Mesenchymal stem cell (in vitro differentiated cells and primary cell): ENCODE data around the gene LHX1.

Experiments used
- DNase-seq: peaks from one replicate; pipeline ENCODE4 v3.0.0-alpha.2; 2013
- H2AFZ ChIP-seq: one replicate; pipeline ENCODE4 v1.6.1; 2013; ENCODE audit warnings: low read depth, mild to moderate bottlenecking, control low read depth, inconsistent platforms, low read length, moderate library complexity
- H2AK5ac ChIP-seq: 2 replicates; pipeline ENCODE4 v1.6.1; 2013; ENCODE audit warnings: low read length, moderate library complexity, mild to moderate bottlenecking, inconsistent platforms; ENCODE audit not compliant: severe bottlenecking
- H2BK120ac ChIP-seq: one replicate; pipeline ENCODE4 v1.6.1; 2013; ENCODE audit warnings: low read depth, mild to moderate bottlenecking, inconsistent platforms, low read length, moderate library complexity
- H2BK12ac ChIP-seq, 2 experiments: one replicate each; pipeline ENCODE4 v1.6.1; 2013; ENCODE audit warnings: inconsistent platforms in 2 of 2, low read length in 2 of 2, mild to moderate bottlenecking in 2 of 2, moderate library complexity in 2 of 2, control low read depth in 1 of 2
- H2BK15ac ChIP-seq: one replicate; pipeline ENCODE4 v1.6.1; 2013; ENCODE audit warnings: mild to moderate bottlenecking, low read depth, inconsistent platforms; ENCODE audit not compliant: poor library complexity, severe bottlenecking
- H2BK5ac ChIP-seq: 2 replicates; pipeline ENCODE4 v1.6.1; 2013; ENCODE audit warnings: low read depth, mild to moderate bottlenecking, low read length, control low read depth, inconsistent platforms; ENCODE audit not compliant: poor library complexity, severe bottlenecking
- H3K14ac ChIP-seq, 2 experiments: one replicate each; pipeline ENCODE4 v1.6.1; 2013; ENCODE audit warnings: inconsistent platforms in 2 of 2, low read length in 2 of 2, control low read depth in 1 of 2, mild to moderate bottlenecking in 1 of 2, moderate library complexity in 1 of 2
- H3K18ac ChIP-seq, 2 experiments: one replicate each; pipeline ENCODE4 v1.6.1; 2013; ENCODE audit warnings: inconsistent platforms in 2 of 2, low read length in 2 of 2, control low read depth in 1 of 2, low read depth in 1 of 2, mild to moderate bottlenecking in 1 of 2
- H3K23ac ChIP-seq, 2 experiments: one replicate each; pipeline ENCODE4 v1.6.1; 2013; ENCODE audit warnings: inconsistent platforms in 2 of 2, low read length in 2 of 2, mild to moderate bottlenecking in 2 of 2, moderate library complexity in 2 of 2, control low read depth in 1 of 2
- H3K27ac ChIP-seq: 2 replicates; pipeline ENCODE4 v1.5.1; 2013; ENCODE audit warnings: mild to moderate bottlenecking, moderate library complexity, low read length, control low read depth, inconsistent platforms; ENCODE audit not compliant: poor library complexity, severe bottlenecking
- H3K27me3 ChIP-seq, 2 experiments: 2 replicates each; pipeline versions ENCODE4 v1.6.1 to v1.7.0; 2013; ENCODE audit warnings: low read length in 2 of 2, mild to moderate bottlenecking in 2 of 2, moderate library complexity in 2 of 2, control low read depth in 1 of 2, inconsistent platforms in 1 of 2; ENCODE audit not compliant: control insufficient read depth in 1 of 2, insufficient read depth in 1 of 2
- H3K36me3 ChIP-seq, 2 experiments: 2 replicates each; pipeline versions ENCODE4 v1.6.1 to v1.7.0; 2013; ENCODE audit warnings: low read length in 2 of 2, control low read depth in 1 of 2, inconsistent platforms in 1 of 2, low read depth in 1 of 2, mild to moderate bottlenecking in 1 of 2; ENCODE audit not compliant: insufficient read depth in 2 of 2, control insufficient read depth in 1 of 2
- H3K4ac ChIP-seq, 2 experiments: one replicate each; pipeline ENCODE4 v1.6.1; 2013; ENCODE audit warnings: inconsistent platforms in 2 of 2, low read length in 2 of 2, mild to moderate bottlenecking in 2 of 2, moderate library complexity in 2 of 2, control low read depth in 1 of 2, low read depth in 1 of 2
- H3K4me1 ChIP-seq: 2 replicates; pipeline ENCODE4 v1.6.1; 2013; ENCODE audit warnings: low read depth, low read length, control low read depth; ENCODE audit not compliant: control insufficient read depth, insufficient read depth
- H3K4me2 ChIP-seq: 2 replicates; pipeline ENCODE4 v1.6.1; 2013; ENCODE audit warnings: low read length, mild to moderate bottlenecking, inconsistent platforms; ENCODE audit not compliant: poor library complexity, severe bottlenecking
- H3K4me3 ChIP-seq, 2 experiments: 2 replicates each; pipeline versions ENCODE4 v1.5.1 to v1.7.0; 2013; ENCODE audit warnings: low read length in 2 of 2, mild to moderate bottlenecking in 2 of 2, control low read depth in 1 of 2, low read depth in 1 of 2; ENCODE audit not compliant: insufficient read depth in 1 of 2
- H3K79me1 ChIP-seq: replicated peaks from 2 replicates; pipeline ENCODE4 v1.6.1; 2013; ENCODE audit warnings: mild to moderate bottlenecking, control low read depth, low read length, inconsistent platforms; ENCODE audit not compliant: poor library complexity, severe bottlenecking
- H3K9ac ChIP-seq: 2 replicates; pipeline ENCODE4 v1.7.0; 2013; ENCODE audit warnings: mild to moderate bottlenecking, low read length, moderate library complexity
- H3K9me3 ChIP-seq: 2 replicates; pipeline ENCODE4 v1.7.0; 2013; ENCODE audit warnings: mild to moderate bottlenecking, low read length; ENCODE audit not compliant: control insufficient read depth
- H4K8ac ChIP-seq: one replicate; pipeline ENCODE4 v1.6.1; 2013; ENCODE audit warnings: inconsistent platforms, mild to moderate bottlenecking, low read length, moderate library complexity
- H4K91ac ChIP-seq: one replicate; pipeline ENCODE4 v1.6.1; 2013; ENCODE audit warnings: mild to moderate bottlenecking, low read length, inconsistent platforms
- whole genome bisulfite sequencing: methylation state at CpG from one replicate; pipeline ENCODE4 v1.1.7; 2013; ENCODE audit warnings: mixed read lengths; 5-methylcytosine and 5-hydroxymethylcytosine counted together

Gene LHX1

DNA sequence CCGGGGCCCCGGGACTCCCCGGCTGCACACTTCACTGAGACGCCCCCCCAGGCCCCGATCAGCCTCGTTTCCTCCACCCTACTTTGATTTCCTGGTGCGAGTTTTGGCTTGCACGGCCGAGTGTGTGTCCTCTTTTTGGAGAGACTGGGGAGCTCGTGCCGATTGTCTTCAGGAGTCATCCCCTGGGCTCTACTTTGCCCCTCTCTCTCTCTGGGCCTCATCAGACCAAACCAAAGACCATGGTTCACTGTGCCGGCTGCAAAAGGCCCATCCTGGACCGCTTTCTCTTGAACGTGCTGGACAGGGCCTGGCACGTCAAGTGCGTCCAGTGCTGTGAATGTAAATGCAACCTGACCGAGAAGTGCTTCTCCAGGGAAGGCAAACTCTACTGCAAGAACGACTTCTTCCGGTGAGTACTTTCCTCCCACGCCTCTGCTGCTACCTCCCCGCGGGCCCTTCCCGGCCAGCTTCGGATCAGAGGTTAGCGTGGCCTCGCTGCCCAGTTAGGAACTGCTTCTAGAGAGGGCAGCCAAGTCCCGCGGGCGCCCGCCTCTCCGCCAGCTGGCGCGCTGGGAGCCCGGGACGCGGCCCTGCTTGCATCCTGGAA lies 787 bp downstream of the LHX1 start:
- Histone ChIP-seq H3K27me3 (peaks cover 99 to 100% of the 10 kb centered on the region in 2 experiments), H3K9me3 (peaks cover 8% of the 10 kb centered on the region)

GRCh38 chr17:36938566-36939051 lies 1.3 kb downstream of the LHX1 start:
- no peak overlapping the region for H2BK12ac ChIP-seq
- no peak overlapping the region for H3K23ac ChIP-seq

More for the DNA sequence above, 787 bp downstream of the LHX1 start:
- Histone ChIP-seq H2BK5ac (no peak overlapping the region), H3K4me2 (peak overlapping the region; percentile 20), H4K8ac (no peak overlapping the region), H3K4me1 (peaks cover 65% of the 10 kb centered on the region), H2BK15ac (no peak overlapping the region), H3K14ac (no peak overlapping the region), H2AK5ac (no peak overlapping the region), H3K4me3 (no peak overlapping the region), H3K23ac (no peak overlapping the region), H2BK12ac (no peak overlapping the region), H3K27ac (no peak overlapping the region), H3K4ac (no peak overlapping the region), H2BK120ac (no peak overlapping the region), H2AFZ (no peak overlapping the region), H3K36me3 (no peaks in the 10 kb centered on the region), H3K9ac (no peak overlapping the region), H4K91ac (no peak overlapping the region), H3K18ac (no peak overlapping the region), H3K79me1 (no peaks in the 10 kb centered on the region)
- 2% methylated on average over 35 of the region's 36 CpGs for WGBS
- peak; percentile 52 for DNase-seq

GRCh38 chr17:36939052-36939801 lies 2.0 kb downstream of the LHX1 start:
- Histone ChIP-seq H2BK5ac (no peak overlapping the region), H3K36me3 (no peaks in the 10 kb centered on the region), H3K4ac (no peak overlapping the region), H3K4me3 (peak overlapping the region in 1 of 2 experiments; percentile 20), H3K9ac (no peak overlapping the region), H3K9me3 (peaks cover 8% of the 10 kb centered on the region), H2BK120ac (no peak overlapping the region), H4K91ac (no peak overlapping the region), H2BK15ac (no peak overlapping the region), H3K23ac (peak overlapping the region; percentile 37 to 65), H3K79me1 (no peaks in the 10 kb centered on the region), H3K27me3 (peaks cover 98 to 99% of the 10 kb centered on the region in 2 experiments), H2AFZ (no peak overlapping the region), H2BK12ac (no peak overlapping the region), H3K27ac (no peak overlapping the region), H3K14ac (no peak overlapping the region), H3K4me1 (peaks cover 58% of the 10 kb centered on the region), H4K8ac (no peak overlapping the region), H3K18ac (no peak overlapping the region), H3K4me2 (no peak overlapping the region), H2AK5ac (no peak overlapping the region)
- DNase-seq = no peak
- WGBS = 2% methylated on average over 43 of the region's 43 CpGs

More at GRCh38 chr17:36938566-36939051, 1.3 kb downstream of the LHX1 start:
- Histone ChIP-seq H3K18ac (no peak overlapping the region), H3K4me2 (no peak overlapping the region), H3K4me3 (peak overlapping the region in 1 of 2 experiments; percentile 20), H3K36me3 (no peaks in the 10 kb centered on the region), H3K9me3 (peaks cover 8% of the 10 kb centered on the region), H2AFZ (no peak overlapping the region), H2BK120ac (no peak overlapping the region), H4K91ac (no peak overlapping the region), H2BK15ac (no peak overlapping the region), H3K27me3 (peaks cover 99 to 100% of the 10 kb centered on the region in 2 experiments), H2BK5ac (no peak overlapping the region), H3K4me1 (peaks cover 63% of the 10 kb centered on the region), H4K8ac (no peak overlapping the region), H3K79me1 (no peaks in the 10 kb centered on the region), H3K27ac (no peak overlapping the region), H2AK5ac (no peak overlapping the region), H3K4ac (no peak overlapping the region), H3K14ac (no peak overlapping the region), H3K9ac (no peak overlapping the region)
- under 1% methylated on average over 25 of the region's 25 CpGs for WGBS
- DNase-seq = no peak

GRCh38 chr17:36939802-36940312 lies 2.6 kb downstream of the LHX1 start:
- Histone ChIP-seq H2BK120ac (no peak overlapping the region), H3K9me3 (peaks cover 8% of the 10 kb centered on the region), H3K27ac (no peak overlapping the region), H2BK12ac (no peak overlapping the region), H3K4me3 (no peak overlapping the region), H3K14ac (no peak overlapping the region), H2BK5ac (no peak overlapping the region), H3K18ac (no peak overlapping the region), H2AK5ac (no peak overlapping the region), H3K4me2 (no peak overlapping the region), H3K9ac (no peak overlapping the region), H3K79me1 (no peaks in the 10 kb centered on the region), H3K23ac (peak overlapping the region in 1 of 2 experiments; percentile 37), H3K27me3 (peaks cover 95 to 99% of the 10 kb centered on the region in 2 experiments), H2BK15ac (no peak overlapping the region), H2AFZ (no peak overlapping the region), H3K4me1 (peaks cover 52% of the 10 kb centered on the region), H3K36me3 (no peaks in the 10 kb centered on the region), H4K8ac (no peak overlapping the region), H4K91ac (no peak overlapping the region), H3K4ac (no peak overlapping the region)
- 2% methylated on average over 15 of the region's 26 CpGs for WGBS
- no peak for DNase-seq
